KMS-11 (cell line): ENCODE results near the gene SIRT6.

Source experiments
- H2AFZ ChIP-seq: fragments of 200-600 bp; sonication (generic); 2 replicates; pipeline ENCODE4 v1.6.1; 2016; ENCODE audit warnings: antibody characterized with exemption, mixed run types, low read depth
- H3K27ac ChIP-seq: fragments of 200-600 bp; sonication (generic); 2 replicates; pipeline ENCODE4 v1.6.1; 2016; ENCODE audit warnings: mild to moderate bottlenecking, mixed run types
- H3K27me3 ChIP-seq: fragments of 200-600 bp; sonication (generic); 2 replicates; pipeline ENCODE4 v1.6.1; 2017; ENCODE audit warnings: mild to moderate bottlenecking, low read depth, mixed run types, moderate library complexity; ENCODE audit not compliant: insufficient read depth
- H3K36me3 ChIP-seq: fragments of 200-600 bp; sonication (generic); 2 replicates; pipeline ENCODE4 v1.6.1; 2017; ENCODE audit warnings: mild to moderate bottlenecking, mixed run types; ENCODE audit not compliant: insufficient read depth
- H3K4me1 ChIP-seq: fragments of 200-600 bp; sonication (generic); 2 replicates; pipeline ENCODE4 v1.6.1; 2016; ENCODE audit warnings: mild to moderate bottlenecking, low read depth, mixed run types; ENCODE audit not compliant: poor library complexity, severe bottlenecking
- H3K4me2 ChIP-seq: fragments of 200-600 bp; sonication (generic); 2 replicates; pipeline ENCODE4 v1.7.0; 2016; ENCODE audit warnings: mild to moderate bottlenecking, mixed run types
- H3K4me3 ChIP-seq: fragments of 200-600 bp; sonication (generic); IDR thresholded peaks from 2 replicates; pipeline ENCODE4 v1.6.1; 2017; ENCODE audit warnings: low read depth, low read length, mixed read lengths; ENCODE audit not compliant: insufficient read depth
- H3K79me2 ChIP-seq: fragments of 200-600 bp; sonication (generic); 2 replicates; pipeline ENCODE4 v1.6.1; 2016; ENCODE audit warnings: low read depth, mixed run types; ENCODE audit not compliant: insufficient read depth
- H3K9ac ChIP-seq: fragments of 200-600 bp; sonication (generic); 2 replicates; pipeline ENCODE4 v1.6.1; 2016; ENCODE audit warnings: mild to moderate bottlenecking, mixed run types
- H4K20me1 ChIP-seq: fragments of 200-600 bp; sonication (generic); 2 replicates; pipeline ENCODE4 v1.6.1; 2016; ENCODE audit warnings: mild to moderate bottlenecking, mixed run types; ENCODE audit not compliant: insufficient read depth
- CTCF ChIP-seq: fragments of 200-600 bp; sonication (generic); conservative IDR thresholded peaks from 2 replicates; pipeline ENCODE4 v1.6.1; 2017; ENCODE audit warnings: low read depth, mild to moderate bottlenecking, antibody characterized with exemption, low read length, moderate library complexity, mixed read lengths

Gene SIRT6

GRCh38 chr19:4228765-4229178, 46.4 kb upstream of the SIRT6 start:
- H3K4me3 ChIP-seq = no peak overlapping the region
- no peak overlapping the region for H3K27ac ChIP-seq
- H3K79me2 ChIP-seq = no peaks in the 10 kb centered on the region
- no peaks in the 10 kb centered on the region for H3K36me3 ChIP-seq
- no peaks in the 10 kb centered on the region for H4K20me1 ChIP-seq
- no peak overlapping the region for H3K4me2 ChIP-seq
- H3K9ac ChIP-seq = no peak overlapping the region
- H3K27me3 ChIP-seq = peaks cover 83% of the 10 kb centered on the region
- no peaks in the 10 kb centered on the region for H3K4me1 ChIP-seq
- no peak for TF ChIP-seq CTCF
- no peak overlapping the region for H2AFZ ChIP-seq

GRCh38 chr19:4227771-4228170, 45.4 kb upstream of the SIRT6 start:
- H3K4me1 ChIP-seq = no peaks in the 10 kb centered on the region
- no peak overlapping the region for H3K4me3 ChIP-seq
- no peaks in the 10 kb centered on the region for H4K20me1 ChIP-seq
- no peak overlapping the region for H3K9ac ChIP-seq
- peaks cover 80% of the 10 kb centered on the region for H3K27me3 ChIP-seq
- no peak for TF ChIP-seq CTCF
- no peaks in the 10 kb centered on the region for H3K79me2 ChIP-seq
- no peaks in the 10 kb centered on the region for H3K36me3 ChIP-seq
- no peak overlapping the region for H3K27ac ChIP-seq
- no peak overlapping the region for H2AFZ ChIP-seq
- no peak overlapping the region for H3K4me2 ChIP-seq

- no peak overlapping the region for H2AFZ ChIP-seq
- no peak overlapping the region for H3K4me3 ChIP-seq
- H3K9ac ChIP-seq = no peak overlapping the region
- H3K4me1 ChIP-seq = peaks cover 7% of the 10 kb centered on the region
- H3K27me3 ChIP-seq = peaks cover 85% of the 10 kb centered on the region
- H3K79me2 ChIP-seq = no peaks in the 10 kb centered on the region
- H3K27ac ChIP-seq = no peak overlapping the region
- H4K20me1 ChIP-seq = no peaks in the 10 kb centered on the region
- no peaks in the 10 kb centered on the region for H3K36me3 ChIP-seq
- no peak overlapping the region for H3K4me2 ChIP-seq
- no peak for TF ChIP-seq CTCF
Measured at GRCh38 chr19:4225885-4226284, 43.5 kb upstream of the SIRT6 start.

DNA sequence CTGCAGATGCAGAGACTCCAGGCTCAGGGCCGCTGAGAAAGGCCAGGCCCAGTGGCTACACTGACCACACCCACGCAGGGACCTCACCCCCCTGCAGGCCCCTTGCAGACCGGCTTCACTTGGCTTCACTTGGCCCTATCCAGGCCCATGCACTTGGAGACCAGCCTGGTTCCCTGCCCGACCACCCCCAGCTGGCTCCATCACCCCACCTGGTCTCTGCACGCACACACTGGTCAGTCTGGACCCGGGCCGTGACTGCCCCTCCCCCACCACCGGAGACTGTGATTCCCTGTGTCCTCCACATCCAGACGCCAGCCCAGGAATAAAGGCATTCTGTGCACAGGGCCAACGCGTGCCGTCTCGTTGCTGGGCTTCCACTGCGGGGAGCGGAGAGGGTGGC, 42.1 kb upstream of the SIRT6 start:
- H3K9ac ChIP-seq = no peak overlapping the region
- no peak overlapping the region for H3K4me2 ChIP-seq
- no peaks in the 10 kb centered on the region for H3K79me2 ChIP-seq
- H3K27ac ChIP-seq = no peak overlapping the region
- H4K20me1 ChIP-seq = no peaks in the 10 kb centered on the region
- peaks cover 7% of the 10 kb centered on the region for H3K4me1 ChIP-seq
- H2AFZ ChIP-seq = no peak overlapping the region
- H3K27me3 ChIP-seq = peaks cover 80% of the 10 kb centered on the region
- no peaks in the 10 kb centered on the region for H3K36me3 ChIP-seq
- TF ChIP-seq CTCF = no peak
- H3K4me3 ChIP-seq = no peak overlapping the region
